ENCODE measurements around the gene GSTM5. TPM values are rescaled to one million over a fixed set of nuclear protein-coding genes. Genes with fewer than 3 reads are reported as not detected.
"Not testable (repeated sequence)": the region's sequence is repeated elsewhere in the genome, so short reads cannot be mapped to it uniquely, and the experiment has no call there.

GSTM5 gene
- total RNA-seq, 1 donor from 2014 or later = 32.8 TPM

- DNase-seq (ENCODE audit: low spot score) = no peak
Measured at GRCh38 chr1:109728870-109729269, 16.8 kb downstream of the GSTM5 start.

- DNase-seq (ENCODE audit: low spot score) = no peak
Measured at GRCh38 chr1:109730666-109731065, 18.6 kb downstream of the GSTM5 start.

GRCh38 chr1:109732390-109732881 is 20.4 kb downstream of the GSTM5 start:
- no peak for DNase-seq (ENCODE audit: low spot score)

- no peak for DNase-seq (ENCODE audit: low spot score)
Measured at GRCh38 chr1:109733236-109733870, 21.3 kb downstream of the GSTM5 start.

GRCh38 chr1:109739738-109740614 is 27.9 kb downstream of the GSTM5 start:
- DNase-seq (ENCODE audit: low spot score) = peak; percentile 73

GRCh38 chr1:109740615-109741373 is 28.7 kb downstream of the GSTM5 start, which contains the start of gene GSTM3:
GSTM3 (minus strand) TSS chr1:109741038; CDS start chr1:109740287, 751 bp downstream.
- no peak for DNase-seq (ENCODE audit: low spot score)

GRCh38 chr1:109748311-109748710 is 36.3 kb downstream of the GSTM5 start:
- not testable (repeated sequence) for DNase-seq (ENCODE audit: low spot score)

- DNase-seq (ENCODE audit: low spot score) = no peak
Measured at GRCh38 chr1:109749221-109749620, 37.2 kb downstream of the GSTM5 start.

- DNase-seq (ENCODE audit: low spot score) = peak; percentile 8
Measured at GRCh38 chr1:109750241-109750882, 38.3 kb downstream of the GSTM5 start.

GRCh38 chr1:109750920-109751319 is 38.9 kb downstream of the GSTM5 start:
- DNase-seq (ENCODE audit: low spot score) = peak; percentile 9

GRCh38 chr1:109751531-109752260 is 39.6 kb downstream of the GSTM5 start:
- peak; percentile 9 for DNase-seq (ENCODE audit: low spot score)

- no peak for DNase-seq (ENCODE audit: low spot score)
Measured at GRCh38 chr1:109754738-109755137, 42.7 kb downstream of the GSTM5 start.

GRCh38 chr1:109756325-109756724 is 44.3 kb downstream of the GSTM5 start:
- not testable (repeated sequence) for DNase-seq (ENCODE audit: low spot score)

- no peak for DNase-seq (ENCODE audit: low spot score)
Measured at GRCh38 chr1:109756848-109757521, 44.9 kb downstream of the GSTM5 start.

GRCh38 chr1:109757936-109758786 is 46.1 kb downstream of the GSTM5 start:
- no peak for DNase-seq (ENCODE audit: low spot score)

- peak; percentile 9 for DNase-seq (ENCODE audit: low spot score)
Measured at GRCh38 chr1:109759513-109760334, 47.7 kb downstream of the GSTM5 start.

GRCh38 chr1:109760581-109761226 is 48.7 kb downstream of the GSTM5 start:
- DNase-seq (ENCODE audit: low spot score) = peak; percentile 7

All from mucosa of gallbladder (tissue), 1 donor.